MCF 10A (cell line): ENCODE measurements around the gene MSI2. TPM values are rescaled to one million over a fixed set of nuclear protein-coding genes. Genes with fewer than 3 reads are reported as not detected.
"Not testable (repeated sequence)": the region's sequence is repeated elsewhere in the genome, so short reads cannot be mapped to it uniquely, and the experiment has no call there.

Experiments
- BruUV-seq: library from RNA; stranded (reverse); fragments of 400-500 nt; replicated peaks from 2 replicates; lab custom pipeline; 2021; lab: Mats Ljungman, UMichigan
- CTCF ChIA-PET: fragments of 300-600 bp; sonication (Branson Sonifier 250); formaldehyde crosslinking; extraction: SDS; loops from one replicate; lab custom pipeline; 2021; ENCODE audit warnings: antibody characterized with exemption, inconsistent platforms; lab: Yijun Ruan, JAX
- POLR2A ChIA-PET: fragments of 300-600, 350-650 bp; sonication (Branson Sonifier 250); formaldehyde crosslinking; extraction: SDS; loops from one replicate; lab custom pipeline; 2020; ENCODE audit warnings: antibody characterized with exemption, inconsistent platforms; lab: Yijun Ruan, JAX
- DNase-seq: peaks from one replicate; pipeline ENCODE4 v3.0.0-alpha.2; 2018; ENCODE audit not compliant: unreplicated experiment
- H3K27ac Mint-ChIP-seq: one replicate; pipeline ENCODE4 v1.8.0; 2022; ENCODE audit warnings: mild to moderate bottlenecking, low read depth, mixed read lengths; ENCODE audit not compliant: unreplicated experiment
- H3K27me3 Mint-ChIP-seq: one replicate; pipeline ENCODE4 v1.8.0; 2022; ENCODE audit warnings: mixed read lengths; ENCODE audit not compliant: insufficient read depth, unreplicated experiment
- H3K36me3 Mint-ChIP-seq: one replicate; pipeline ENCODE4 v1.8.0; 2022; ENCODE audit warnings: mild to moderate bottlenecking, moderate library complexity, mixed read lengths; ENCODE audit not compliant: insufficient read depth, unreplicated experiment
- H3K4me1 Mint-ChIP-seq: one replicate; pipeline ENCODE4 v1.8.0; 2022; ENCODE audit warnings: mixed read lengths; ENCODE audit not compliant: insufficient read depth, unreplicated experiment
- H3K4me3 Mint-ChIP-seq: one replicate; pipeline ENCODE4 v1.8.0; 2022; ENCODE audit warnings: mild to moderate bottlenecking, moderate library complexity, mixed read lengths; ENCODE audit not compliant: unreplicated experiment
- H3K9me3 Mint-ChIP-seq: one replicate; pipeline ENCODE4 v1.8.0; 2022; ENCODE audit warnings: mixed read lengths; ENCODE audit not compliant: unreplicated experiment
- intact Hi-C: fragments of 100-400 bp; cut with micrococcal nuclease; formaldehyde crosslinking; loops from 2 replicates; pipeline ENCODE4 v1.14.1; 2022
- total RNA-seq: library from RNA; stranded (reverse); gene quantifications from 2 replicates; pipeline ENCODE4 v1.2.3, GENCODE V29; 2022
- TF ChIP-seq, protein P1 (sequence below): fragments of 200-600 bp; IDR thresholded peaks from one replicate; pipeline ENCODE4 v1.8.0; 2022; ENCODE audit warnings: antibody characterized with exemption, mild to moderate bottlenecking; ENCODE audit not compliant: unreplicated experiment

The MSI2 gene
- total RNA-seq, 1 experiment from 2014 or later, result 60.6 TPM

DNA sequence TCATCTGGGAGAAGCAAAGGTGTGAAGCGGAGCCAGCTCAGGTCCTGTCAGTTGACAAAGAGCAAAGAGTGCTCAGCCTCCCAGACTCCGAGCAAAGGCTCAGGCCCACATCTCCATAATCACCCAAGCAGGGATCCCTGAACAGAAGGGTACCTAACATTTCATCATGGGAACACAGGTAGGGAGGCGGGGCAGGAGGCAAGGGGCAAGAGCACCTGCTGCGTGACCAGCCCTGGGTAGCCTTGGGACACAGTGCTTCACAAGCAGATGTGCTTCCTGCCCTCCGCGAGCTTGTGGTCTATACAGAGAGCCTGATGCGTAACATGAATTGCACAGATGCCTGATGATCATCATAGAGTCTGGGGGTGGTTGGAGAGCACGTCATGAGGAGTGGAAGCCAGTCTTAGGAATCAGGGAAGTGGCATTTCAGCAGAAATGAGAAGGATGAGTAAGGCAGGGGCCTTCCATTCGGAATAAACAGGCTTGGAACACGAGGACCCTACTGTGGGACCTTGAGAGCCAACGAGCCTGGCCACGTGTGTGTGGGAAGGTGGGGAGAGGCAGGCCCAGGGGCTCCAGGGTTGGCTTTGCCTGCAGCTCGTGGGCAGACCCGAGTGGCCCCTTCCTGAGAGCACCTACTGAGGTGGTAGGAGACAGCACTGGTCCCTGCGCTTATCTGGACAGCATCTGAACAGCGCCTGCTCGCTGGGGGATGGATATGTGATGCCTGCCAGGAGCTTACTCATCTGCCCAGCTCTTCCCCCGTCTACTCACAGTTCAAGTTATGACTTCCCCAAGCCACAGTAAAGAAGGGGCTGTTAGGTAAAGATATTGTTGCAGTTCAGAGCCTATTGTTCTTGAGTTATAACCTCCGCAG is 363.0 kb downstream of the MSI2 start:
- no peak overlapping the region for H3K4me3 Mint-ChIP-seq
- no peaks in the 10 kb centered on the region for H3K9me3 Mint-ChIP-seq
- DNase-seq, result no peak
- BruUV-seq, result no TSS peak
- TF ChIP-seq, protein P1, sequence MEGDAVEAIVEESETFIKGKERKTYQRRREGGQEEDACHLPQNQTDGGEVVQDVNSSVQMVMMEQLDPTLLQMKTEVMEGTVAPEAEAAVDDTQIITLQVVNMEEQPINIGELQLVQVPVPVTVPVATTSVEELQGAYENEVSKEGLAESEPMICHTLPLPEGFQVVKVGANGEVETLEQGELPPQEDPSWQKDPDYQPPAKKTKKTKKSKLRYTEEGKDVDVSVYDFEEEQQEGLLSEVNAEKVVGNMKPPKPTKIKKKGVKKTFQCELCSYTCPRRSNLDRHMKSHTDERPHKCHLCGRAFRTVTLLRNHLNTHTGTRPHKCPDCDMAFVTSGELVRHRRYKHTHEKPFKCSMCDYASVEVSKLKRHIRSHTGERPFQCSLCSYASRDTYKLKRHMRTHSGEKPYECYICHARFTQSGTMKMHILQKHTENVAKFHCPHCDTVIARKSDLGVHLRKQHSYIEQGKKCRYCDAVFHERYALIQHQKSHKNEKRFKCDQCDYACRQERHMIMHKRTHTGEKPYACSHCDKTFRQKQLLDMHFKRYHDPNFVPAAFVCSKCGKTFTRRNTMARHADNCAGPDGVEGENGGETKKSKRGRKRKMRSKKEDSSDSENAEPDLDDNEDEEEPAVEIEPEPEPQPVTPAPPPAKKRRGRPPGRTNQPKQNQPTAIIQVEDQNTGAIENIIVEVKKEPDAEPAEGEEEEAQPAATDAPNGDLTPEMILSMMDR, result no peak
- ChIA-PET POLR2A (no interaction called here), CTCF (interaction anchor here (0.6 kb wide), 1 partner anchor 1397 kb away, joined by 3 read pairs; no protein-coding TSS in a partner anchor)
- peaks cover 42% of the 10 kb centered on the region for H3K36me3 Mint-ChIP-seq
- intact Hi-C loops, result no loop called here
- H3K27ac Mint-ChIP-seq, result no peak overlapping the region
- H3K4me1 Mint-ChIP-seq, result no peaks in the 10 kb centered on the region
- no peaks in the 10 kb centered on the region for H3K27me3 Mint-ChIP-seq

DNA sequence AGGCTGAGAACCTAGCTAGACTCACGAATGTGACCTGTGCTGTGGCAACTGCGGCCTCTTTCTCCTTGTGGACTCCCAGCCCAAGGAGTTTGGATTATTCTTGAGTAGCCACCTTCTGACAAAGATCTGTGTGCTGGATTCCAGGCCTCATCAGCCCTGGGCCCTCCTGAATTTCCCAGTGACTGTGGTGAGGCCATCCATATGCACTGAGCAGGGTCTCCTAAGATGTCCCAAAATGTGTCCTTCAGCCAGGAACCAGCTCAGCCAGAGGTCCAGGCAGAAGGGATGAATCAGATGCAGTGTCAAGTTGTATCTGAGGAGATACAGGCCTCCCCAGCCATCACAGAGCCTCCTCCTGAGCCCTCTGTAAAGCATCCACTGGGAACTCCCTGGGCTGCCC is 364.3 kb downstream of the MSI2 start:
- H3K27ac Mint-ChIP-seq, result no peak overlapping the region
- POLR2A ChIA-PET, result no interaction called here
- no TSS peak for BruUV-seq

DNA sequence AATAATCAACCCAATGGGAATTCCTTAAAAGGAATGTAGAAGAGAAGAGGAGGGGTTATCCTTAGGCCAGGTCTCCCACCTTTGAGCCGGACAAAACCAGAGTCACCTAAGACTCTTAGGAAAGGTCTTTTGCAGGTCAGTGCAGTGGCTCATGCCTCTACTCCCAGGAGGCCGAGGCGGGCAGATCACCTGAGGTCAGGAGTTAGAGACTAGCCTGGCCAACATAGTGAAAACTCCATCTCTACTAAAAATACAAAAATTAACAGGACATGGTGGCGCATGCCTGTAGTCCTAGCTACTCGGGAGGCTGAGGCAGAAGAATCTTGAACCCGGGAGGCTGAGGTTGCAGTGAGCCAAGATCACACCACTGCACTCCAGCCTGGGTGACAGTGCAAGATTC is 365.5 kb downstream of the MSI2 start:
- H3K27me3 Mint-ChIP-seq, H3K9me3 Mint-ChIP-seq, DNase-seq, BruUV-seq, H3K27ac Mint-ChIP-seq, H3K4me3 Mint-ChIP-seq, intact Hi-C loops, H3K4me1 Mint-ChIP-seq: not testable (repeated sequence)
- ChIA-PET CTCF (interaction anchor here (0.6 to 1.5 kb wide), 5 partner anchors 10 to 505 kb away, joined by 3 to 5 read pairs (median 4); no protein-coding TSS in a partner anchor), POLR2A (interaction anchor here (0.5 kb wide), 1 partner anchor 265 kb away, joined by 3 read pairs; no protein-coding TSS in a partner anchor)
- H3K36me3 Mint-ChIP-seq, result peaks cover 35% of the 10 kb centered on the region

More for the DNA sequence above, 364.3 kb downstream of the MSI2 start:
- no peak overlapping the region for H3K4me3 Mint-ChIP-seq
- TF ChIP-seq, protein P1, result no peak
- CTCF ChIA-PET, result interaction anchor here (0.5 kb wide), 1 partner anchor 21 kb away, joined by 3 read pairs; no protein-coding TSS in a partner anchor
- H3K9me3 Mint-ChIP-seq, result no peaks in the 10 kb centered on the region
- peaks cover 46% of the 10 kb centered on the region for H3K36me3 Mint-ChIP-seq
- intact Hi-C loops, result no loop called here
- no peaks in the 10 kb centered on the region for H3K4me1 Mint-ChIP-seq
- no peak for DNase-seq
- H3K27me3 Mint-ChIP-seq, result no peaks in the 10 kb centered on the region

DNA sequence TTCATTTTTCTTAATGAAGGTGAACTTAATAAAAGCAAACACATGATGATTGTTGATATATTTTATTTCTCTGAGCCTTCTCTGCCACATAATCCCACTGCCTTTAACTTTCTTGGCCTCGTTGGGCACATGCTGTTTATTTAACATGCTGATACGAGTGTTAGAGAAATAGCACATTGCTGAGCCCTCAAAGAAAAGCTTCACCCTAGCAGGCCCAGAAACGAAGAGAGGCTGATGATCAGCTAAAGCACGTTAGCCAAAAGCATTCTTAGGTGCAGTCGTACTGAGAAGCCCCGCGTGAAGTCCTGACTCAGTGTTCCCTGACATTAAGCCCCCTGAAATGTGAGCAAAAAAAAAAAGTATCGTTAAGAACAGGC is 366.0 kb downstream of the MSI2 start:
- TF ChIP-seq, protein P1, result no peak
- BruUV-seq, result no TSS peak
- ChIA-PET POLR2A (interaction anchor here (0.5 to 0.6 kb wide), 2 partner anchors 266 to 488 kb away, joined by 3 read pairs; no protein-coding TSS in a partner anchor), CTCF (interaction anchor here (0.6 to 1.5 kb wide), 5 partner anchors 9 to 505 kb away, joined by 3 to 5 read pairs (median 4); no protein-coding TSS in a partner anchor)
- Mint-ChIP-seq H3K9me3 (no peaks in the 10 kb centered on the region), H3K36me3 (peaks cover 32% of the 10 kb centered on the region), H3K27ac (no peak overlapping the region), H3K4me3 (no peak overlapping the region), H3K27me3 (no peaks in the 10 kb centered on the region), H3K4me1 (no peaks in the 10 kb centered on the region)
- DNase-seq, result no peak
- intact Hi-C loops, result no loop called here
